HTERT RPE-1 (cell line): ENCODE results near the gene CNTN1.

Source experiments
- in situ Hi-C: fragments of 300-500 bp; cut with MboI; formaldehyde crosslinking; loops from 4 replicates; pipeline ENCODE4 v1.14.3; 2020; ENCODE audit warnings: low sequenced_read_pairs

The CNTN1 gene

DNA sequence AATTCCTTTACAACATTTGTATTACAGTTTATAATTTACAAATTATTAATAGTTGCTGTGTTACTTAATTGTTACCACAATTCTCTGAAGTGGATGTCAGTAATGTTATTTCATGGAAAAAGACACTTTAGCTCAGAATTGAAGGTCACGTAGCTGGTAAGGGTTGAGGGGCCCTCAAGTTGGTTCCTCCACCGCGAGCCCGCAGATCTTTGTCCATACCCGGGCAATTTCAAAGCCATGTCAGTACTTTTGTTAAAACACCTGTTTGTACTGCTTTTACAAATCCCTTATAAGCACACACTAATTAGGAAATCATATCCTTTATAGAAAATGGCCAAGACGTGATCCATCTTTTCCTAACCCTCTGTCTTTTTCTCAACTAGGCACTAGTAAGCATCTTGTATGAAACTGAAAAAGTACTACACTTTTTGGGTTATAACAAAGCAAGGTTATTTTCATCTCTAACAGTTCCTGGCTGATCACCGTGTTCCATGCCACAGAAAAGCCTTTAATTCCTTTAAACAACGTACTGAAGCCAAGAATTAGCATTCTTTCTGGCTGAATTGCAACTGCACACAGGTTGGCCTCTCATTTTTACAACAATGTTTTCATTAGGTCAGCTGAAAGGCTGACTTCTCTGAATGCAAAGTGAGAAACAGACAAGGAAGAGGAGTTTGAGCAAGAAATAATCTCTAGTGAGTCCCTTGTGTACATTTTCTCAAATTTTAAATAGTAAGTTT lies 76.1 kb downstream of the CNTN1 start:
- in situ Hi-C loops: no loop called here

DNA sequence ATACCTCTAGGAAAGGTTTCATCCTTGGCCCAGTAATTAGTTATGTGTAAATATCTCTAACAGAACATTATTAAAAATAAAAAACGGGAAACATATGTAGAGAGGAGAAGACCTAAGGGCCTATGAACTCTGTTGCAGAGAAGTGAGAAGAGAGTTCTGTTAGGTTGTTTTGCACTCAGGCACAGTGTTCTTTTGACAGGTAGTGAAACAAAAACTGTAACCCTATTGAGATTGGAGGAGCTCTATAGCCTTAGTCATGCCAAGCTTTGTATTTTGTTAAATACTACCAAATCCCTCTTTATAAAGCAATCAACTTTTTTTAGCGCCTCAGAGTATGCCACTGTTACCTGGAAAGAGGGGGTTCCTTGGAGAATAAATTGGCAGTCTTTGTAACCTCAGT lies 77.6 kb downstream of the CNTN1 start:
- in situ Hi-C loops: no loop called here

DNA sequence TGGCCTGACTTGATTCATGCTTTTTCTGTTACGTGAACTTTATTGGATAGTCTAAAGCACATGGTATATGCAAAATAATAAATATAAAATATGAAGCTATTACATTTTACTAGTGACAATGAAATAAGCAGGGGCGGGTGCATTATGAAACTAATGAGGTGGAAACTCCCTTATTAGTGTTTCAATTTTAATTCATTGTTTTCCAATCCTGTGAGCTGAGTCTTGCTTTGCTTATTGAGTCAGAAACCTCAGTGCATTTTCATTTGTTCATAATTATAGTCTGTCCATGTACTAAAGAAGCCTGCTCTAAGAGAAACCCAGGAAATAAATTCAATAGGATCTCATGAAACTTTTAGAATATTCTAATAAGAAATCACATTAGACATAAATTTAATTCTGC lies 78.5 kb downstream of the CNTN1 start:
- in situ Hi-C loops: no loop called here

DNA sequence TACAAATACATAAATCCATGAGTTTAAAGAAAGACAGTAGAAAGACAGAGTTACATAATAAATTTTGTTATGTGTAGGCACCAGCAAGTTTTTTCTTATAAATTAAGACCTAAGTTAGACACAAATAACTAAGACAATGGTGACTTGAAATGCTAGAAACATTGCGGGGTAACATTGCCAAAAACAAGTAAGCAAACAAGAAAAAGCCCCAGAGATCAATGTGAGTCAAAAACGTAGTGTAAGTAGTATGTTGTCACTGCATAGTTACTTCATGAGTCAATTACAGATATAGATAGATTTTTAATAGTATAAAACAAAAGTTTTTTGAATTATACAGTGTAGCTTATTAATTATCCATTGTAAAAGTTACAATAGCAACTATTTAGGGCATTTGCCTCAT lies 83.4 kb downstream of the CNTN1 start:
- in situ Hi-C loops: no loop called here

DNA sequence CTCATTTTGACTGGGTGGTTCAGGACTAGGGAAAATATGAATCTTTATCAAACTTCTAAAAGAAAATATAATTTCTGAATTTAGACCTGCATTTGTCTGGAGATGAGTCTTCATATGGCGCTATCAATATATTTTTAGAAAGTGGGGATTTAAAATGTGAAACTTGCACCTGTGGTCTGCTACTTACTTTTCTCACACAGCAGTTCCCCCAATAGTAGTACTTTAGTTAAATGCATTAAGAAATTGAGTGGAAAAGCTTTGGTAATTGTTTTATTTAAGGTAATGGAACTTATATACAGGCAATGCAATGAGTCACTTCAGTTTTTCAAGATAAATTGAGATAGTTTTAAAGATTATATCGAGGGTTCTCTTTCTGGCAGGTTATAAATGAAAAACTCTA lies 91.9 kb downstream of the CNTN1 start:
- in situ Hi-C loops: no loop called here

DNA sequence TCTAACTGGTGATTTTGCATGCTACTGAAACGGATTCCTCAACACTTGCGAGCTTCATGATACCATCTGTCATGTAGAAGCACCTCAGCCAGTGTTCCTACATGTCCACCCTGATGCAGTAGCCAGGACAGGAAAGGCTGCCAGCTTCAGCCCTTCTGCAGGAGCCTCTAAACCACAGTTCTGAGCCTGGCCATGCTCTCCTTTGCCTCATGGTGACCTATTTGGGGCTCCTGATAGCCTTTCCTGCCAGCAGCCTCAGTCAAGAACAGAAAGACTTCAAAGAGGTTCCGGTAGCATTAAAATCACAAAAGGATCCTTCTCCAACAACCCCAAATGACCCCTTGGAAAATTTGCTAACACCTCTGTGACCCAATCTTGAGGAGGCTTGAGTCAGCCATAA lies 96.0 kb downstream of the CNTN1 start:
- in situ Hi-C loops: no loop called here

DNA sequence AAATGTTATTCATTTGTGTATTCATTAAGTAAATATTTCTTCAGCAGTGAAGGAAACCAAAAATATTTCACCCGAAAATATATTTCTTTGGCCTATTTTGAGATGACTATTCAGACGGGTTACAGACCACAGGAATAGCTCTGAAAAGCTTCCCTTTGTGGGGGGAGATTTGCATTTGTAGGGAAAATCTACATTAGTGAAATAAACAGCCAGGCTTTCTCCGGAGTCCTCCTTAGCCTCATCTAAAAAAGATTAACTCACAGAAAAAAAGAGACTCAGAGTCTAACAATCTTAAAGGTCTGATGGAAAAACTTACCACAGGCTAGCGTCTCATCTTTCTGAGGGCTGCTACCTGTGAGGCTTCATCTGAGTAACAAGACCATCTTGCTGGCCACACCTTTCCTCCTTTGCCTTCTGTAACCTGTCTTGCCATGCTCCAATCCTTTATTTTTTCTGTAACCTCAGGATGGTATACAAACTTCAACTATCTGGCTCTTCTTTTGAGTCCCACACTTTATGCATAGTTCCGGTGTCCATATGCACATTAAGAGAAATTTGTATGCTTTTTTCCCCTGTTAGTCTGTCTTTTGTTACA lies 100.7 kb downstream of the CNTN1 start:
- in situ Hi-C loops: no loop called here

DNA sequence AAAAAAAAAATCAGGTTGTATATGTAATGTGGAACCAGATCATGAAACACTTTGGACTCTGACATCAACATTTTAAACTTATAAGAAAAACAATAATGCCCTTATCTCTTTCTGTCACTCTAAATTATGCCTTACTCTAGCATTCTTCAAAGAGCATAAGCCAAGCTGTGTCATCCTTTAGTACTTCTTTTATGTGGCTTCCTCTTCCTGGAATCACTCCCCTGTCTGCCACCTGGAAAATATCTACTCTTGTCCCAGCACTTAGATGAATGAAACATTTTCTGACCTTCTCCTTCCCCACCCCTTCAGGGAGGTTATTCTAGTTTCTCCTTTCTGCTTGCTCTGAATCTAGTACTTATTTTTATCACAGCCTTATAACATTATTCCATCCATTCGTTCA lies 101.2 kb downstream of the CNTN1 start:
- in situ Hi-C loops: no loop called here

DNA sequence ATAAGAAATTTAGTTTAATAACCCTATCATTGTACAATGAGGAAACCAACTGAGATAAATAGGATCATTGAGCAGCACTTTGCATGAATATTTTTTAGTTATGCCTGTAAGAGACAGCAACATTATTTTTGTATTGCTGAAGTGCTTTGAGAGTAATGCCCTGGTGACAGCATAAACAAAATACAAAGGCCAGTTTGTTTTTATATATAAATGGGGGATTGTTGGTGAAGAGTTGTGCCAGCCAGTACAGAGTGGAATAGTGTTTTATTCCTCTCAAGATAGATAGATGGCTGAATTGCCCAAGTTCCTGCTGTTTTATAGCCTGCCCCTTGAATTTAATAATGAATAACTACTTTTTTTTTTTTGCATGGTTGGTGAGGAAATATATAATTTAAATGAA lies 101.8 kb downstream of the CNTN1 start:
- in situ Hi-C loops: no loop called here

DNA sequence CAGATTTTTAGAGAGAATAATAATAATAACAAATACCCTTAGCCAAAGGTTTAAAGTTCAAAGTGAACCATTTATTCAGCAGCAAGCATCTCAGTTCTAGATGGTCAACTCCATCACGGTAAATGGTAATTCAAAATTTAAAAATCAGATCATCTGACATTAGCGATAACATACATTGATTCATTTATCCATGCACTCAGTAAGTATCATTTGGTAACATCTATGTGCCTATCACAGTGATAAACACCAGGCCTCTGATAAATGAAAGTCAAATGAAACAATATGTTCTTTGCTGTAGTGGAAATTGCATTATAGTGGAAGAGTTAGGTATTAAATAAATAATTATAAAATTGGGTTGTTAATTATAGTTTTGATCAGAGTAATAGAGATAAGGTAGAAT lies 108.8 kb downstream of the CNTN1 start:
- in situ Hi-C loops: no loop called here

DNA sequence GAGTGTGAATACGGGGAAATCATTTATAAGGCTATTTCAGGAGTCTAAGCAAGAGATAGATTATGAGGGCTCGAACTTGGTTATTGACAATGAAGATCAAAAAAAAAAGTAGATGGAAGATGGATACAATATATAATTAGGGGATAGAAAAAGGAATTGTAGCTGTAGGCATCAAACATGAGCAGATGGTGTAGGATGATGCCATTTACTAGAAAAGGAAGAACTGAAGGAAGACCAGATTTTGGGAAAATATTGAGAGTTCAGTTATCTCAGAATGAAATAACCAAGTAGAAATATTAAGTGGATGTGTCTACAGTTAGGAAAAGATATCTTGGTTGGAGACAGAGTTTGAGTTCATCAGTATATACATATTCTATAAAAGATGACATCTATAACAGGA lies 109.6 kb downstream of the CNTN1 start:
- in situ Hi-C loops: no loop called here

DNA sequence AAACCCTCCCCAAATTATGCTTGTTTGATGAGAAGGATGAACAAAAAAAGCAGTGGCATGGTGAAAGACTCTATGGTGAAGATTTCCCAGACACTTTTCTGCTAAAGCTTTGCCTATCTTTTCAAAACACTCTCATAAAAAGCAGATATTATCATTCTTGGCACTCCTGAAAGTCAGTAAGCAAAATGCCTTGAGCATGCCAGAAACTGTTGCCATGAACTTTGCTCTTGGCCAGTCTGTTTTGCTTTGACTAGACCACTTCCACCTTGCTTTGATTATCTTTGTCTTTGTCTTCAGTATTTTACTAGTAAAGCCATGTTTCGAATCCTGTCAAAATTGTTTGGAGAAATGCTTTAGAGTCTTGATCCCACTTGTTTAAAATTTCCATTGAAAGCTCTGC lies 110.4 kb downstream of the CNTN1 start:
- in situ Hi-C loops: no loop called here

DNA sequence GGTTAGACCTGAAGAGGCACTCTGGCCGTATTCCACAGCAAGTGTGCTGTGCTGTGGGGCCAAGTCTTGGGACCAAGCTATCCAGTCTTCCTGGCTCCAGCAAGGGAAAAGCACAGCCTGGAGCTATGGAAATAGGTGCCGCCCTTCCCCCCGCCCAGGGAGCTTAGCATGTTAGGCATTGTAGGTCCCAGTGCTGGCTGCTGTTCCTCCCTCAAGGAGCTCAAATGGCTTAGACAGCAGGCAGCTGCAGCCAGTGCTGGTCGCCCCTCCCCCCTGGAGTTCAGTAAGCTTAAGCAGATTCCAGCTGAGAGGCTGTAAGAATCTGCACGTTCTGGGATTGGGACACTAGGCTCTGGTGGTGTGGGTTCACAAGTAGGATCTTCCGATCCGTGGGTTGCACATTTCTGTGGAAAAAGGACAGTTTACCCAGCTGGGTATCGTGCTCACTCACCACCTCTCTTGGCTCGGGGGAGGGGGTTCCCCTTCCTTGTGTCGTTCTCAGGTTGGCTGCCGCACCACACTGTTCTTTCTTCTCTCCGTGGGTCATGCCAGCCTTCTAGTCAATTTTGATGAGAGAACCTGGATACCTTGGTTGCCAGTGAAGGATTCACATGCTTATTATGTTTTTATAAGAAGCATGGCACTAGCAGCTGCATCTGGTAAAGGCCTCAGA lies 127.3 kb downstream of the CNTN1 start:
- in situ Hi-C loops: no loop called here

DNA sequence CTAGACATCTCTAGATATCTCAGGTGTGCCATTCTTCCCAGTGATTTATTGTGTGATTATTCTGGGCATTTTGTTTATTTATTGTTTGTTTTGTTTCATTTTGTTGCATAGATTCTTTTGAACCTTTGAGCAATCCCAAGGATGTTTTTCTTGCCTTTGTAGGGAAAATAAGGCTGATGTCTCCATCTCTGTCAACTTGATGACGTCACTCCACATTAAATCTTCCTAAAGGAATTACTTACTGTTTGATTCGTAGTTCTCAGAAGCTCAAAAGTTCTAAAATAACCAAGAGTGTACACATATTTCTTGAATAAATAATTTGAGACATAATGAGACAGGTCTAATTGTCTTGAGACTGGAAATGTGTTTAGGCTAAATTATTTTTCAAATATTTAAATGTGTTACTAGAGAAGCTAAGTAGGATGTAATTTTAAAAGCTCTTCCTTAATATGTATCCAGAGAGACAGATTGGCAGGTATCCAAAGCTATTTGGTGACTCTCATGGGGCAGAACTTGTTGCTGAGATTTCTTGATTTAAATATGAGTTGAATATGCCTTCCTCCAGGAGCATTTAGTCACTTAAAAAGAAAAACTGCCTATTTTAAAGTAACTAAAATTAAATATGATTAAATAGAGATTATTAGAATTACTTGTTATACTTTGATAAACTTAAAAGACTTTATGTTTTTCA lies 128.7 kb downstream of the CNTN1 start:
- in situ Hi-C loops: no loop called here

DNA sequence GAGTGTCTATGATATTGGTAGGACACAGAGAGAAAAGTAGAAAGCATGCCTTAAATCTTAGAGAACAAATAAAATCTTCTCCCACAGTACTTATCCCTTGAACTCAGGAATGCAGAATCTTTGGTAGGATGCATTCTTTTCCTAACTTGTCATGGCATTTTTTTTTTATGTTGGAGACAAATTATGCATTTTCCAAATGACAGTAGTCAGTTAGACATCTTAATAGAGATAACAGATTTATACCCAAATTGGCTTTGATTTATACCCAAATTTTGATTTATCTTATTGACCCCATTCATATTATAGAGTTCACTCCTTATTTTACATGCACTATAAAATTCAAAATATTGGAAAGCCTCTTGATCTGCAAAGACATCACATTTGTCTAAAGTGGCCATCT lies 132.9 kb downstream of the CNTN1 start:
- in situ Hi-C loops: no loop called here

DNA sequence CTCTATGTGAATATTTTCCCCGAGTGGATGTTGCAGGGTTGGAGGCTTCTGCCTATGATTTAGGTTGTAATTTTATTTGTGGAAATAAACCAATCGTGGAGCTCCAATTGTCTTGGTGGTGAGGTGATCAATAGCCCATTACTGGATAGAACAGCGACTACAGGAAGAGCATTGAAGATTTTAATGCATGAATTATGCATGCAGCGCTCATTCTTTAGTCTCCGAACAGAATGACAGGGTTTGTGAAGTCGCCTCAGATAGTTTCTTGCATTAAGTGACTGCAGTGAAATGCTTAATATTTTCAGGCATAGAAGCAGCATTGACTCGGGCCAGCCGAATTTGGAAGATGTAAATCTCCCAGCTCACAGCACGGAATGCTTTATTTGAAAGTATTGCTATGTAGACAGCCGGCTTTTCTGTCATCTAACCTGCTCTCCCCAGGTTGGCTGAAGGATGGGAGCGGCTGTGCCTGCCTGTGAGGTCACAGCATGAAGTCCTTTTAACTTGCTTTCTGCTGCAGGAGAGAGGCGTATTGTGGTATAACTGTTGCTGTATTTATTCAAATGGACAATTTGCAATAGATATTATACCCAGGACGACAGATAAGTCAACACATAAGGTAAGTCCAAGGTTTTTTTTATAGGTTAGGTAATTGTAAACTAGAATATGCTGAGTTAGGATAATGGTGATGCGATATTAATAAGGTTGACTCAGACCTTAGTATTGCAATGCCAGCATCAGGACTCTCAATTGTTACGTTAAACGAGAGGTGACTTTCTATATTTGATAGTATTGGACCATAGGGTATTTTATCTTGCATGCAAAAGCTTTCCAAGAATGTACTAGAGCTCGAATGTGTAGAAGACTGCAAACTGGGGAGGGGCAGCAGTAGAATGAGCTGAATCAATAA lies 135.7 kb downstream of the CNTN1 start:
- in situ Hi-C loops: no loop called here

DNA sequence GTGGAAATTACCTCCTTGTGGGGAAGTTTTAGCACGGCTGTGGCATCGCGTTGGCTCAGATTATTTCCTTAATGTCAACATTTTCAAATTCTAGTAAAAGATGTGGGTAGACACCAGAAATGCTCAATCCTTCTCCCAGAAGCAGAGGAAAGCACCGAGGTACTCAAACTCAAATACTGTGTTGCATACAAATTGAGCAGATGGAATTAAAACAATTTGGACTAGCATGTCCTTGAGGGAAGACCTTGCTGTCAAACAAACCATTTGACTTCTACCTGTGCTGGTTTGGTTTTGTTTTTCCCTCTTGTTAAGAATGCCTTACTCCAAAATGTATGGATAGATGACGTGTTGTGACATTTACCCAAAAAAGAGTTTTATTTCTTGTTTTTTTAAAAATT lies 136.4 kb downstream of the CNTN1 start:
- in situ Hi-C loops: no loop called here

DNA sequence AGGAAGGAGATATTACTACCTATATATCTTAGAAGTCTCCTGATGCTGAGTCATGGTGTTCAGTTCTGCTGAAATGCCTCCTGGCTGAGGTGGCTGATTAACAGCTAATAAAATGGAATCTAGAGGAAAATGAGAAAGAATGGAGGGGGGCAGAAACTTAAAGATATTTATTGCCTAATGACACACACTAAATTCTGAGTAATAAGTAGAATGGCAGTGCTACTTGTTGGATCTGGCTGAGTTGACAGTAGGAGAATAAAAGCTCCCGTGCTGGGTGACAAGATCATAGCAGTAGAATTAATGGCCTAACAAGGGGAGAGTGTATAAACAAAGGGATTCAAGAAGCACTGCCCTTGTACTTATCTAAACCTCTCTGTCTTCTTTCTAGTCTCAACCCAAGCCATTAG lies 137.5 kb downstream of the CNTN1 start:
- in situ Hi-C loops: no loop called here

DNA sequence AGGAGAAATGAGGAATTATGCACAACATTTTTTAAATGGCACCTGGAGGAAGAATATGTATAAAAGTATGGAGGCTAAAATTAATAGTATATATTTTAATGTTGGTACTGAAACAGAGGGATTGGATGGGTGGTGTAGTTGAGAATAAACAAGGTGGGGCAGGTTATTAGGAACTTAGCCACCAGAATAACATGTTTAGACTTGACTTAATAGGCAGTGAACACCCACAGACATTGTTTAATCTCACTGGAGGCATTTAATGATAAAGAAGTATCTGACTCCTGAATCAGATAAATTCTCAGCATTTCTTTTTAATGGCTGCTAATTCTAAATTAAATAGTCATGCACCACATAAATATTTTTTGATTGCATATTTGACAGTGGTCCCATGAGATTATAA lies 139.7 kb downstream of the CNTN1 start:
- in situ Hi-C loops: no loop called here

DNA sequence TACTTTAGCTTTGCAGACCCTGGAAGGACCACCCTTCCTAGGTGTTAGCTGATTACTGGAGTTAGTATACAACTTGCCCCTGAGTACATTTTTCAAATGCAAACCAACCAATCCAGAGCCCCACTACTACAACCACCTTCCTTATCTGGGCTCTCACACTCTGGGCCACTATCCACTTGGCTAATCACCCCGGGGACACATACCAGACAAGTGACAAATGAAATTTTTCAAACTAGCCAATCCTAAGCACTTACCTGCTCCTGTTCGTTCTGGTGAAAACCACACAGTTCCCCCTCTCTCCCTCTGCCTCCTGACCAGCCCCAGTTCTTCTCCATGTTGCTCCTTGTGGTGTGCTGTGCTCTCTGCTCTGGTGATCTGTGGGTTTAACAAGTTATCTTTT lies 140.4 kb downstream of the CNTN1 start:
- in situ Hi-C loops: no loop called here

DNA sequence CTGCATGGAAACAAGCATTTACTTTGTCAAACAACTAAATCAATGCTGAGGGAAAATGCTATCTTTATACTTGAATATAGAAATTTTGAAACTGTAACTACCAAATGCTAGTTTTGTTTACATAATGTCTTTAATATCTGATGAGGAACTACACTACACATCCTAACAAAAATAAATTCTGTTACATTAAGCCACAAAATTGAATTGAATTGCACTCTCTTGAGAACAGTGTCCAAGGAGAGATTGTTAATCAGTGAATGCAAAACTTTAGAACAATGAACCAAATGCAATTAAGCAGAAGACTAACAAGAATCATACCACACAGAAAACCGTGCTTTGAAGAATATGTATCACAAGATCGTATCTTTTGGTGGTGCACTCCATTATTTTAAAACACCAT lies 141.6 kb downstream of the CNTN1 start:
- in situ Hi-C loops: no loop called here
